Smooth muscle cell (in vitro differentiated cells): ENCODE data around the gene APBB2. TPM values are rescaled to one million over a fixed set of nuclear protein-coding genes. Genes with fewer than 3 reads are reported as not detected.
"Not testable (repeated sequence)": the region's sequence is repeated elsewhere in the genome, so short reads cannot be mapped to it uniquely, and the experiment has no call there.

Source experiments
- DNase-seq: peaks from one replicate; lab custom pipeline; 2025; ENCODE audit not compliant: unreplicated experiment; lab: John Stamatoyannopoulos, UW
- H2AFZ ChIP-seq: fragments of 200-600 bp; sonication (generic); 2 replicates; pipeline ENCODE4 v1.6.0; 2016; ENCODE audit warnings: antibody characterized with exemption, low read depth, mild to moderate bottlenecking
- H3F3A ChIP-seq: fragments of 200-600 bp; sonication (generic); 2 replicates; pipeline ENCODE4 v1.6.0; 2017; ENCODE audit warnings: antibody characterized with exemption, low read depth
- H3K27ac ChIP-seq: fragments of 200-600 bp; sonication (generic); 2 replicates; pipeline ENCODE4 v1.5.1; 2016; ENCODE audit warnings: low read depth, mild to moderate bottlenecking
- H3K27me3 ChIP-seq: fragments of 200-600 bp; sonication (generic); 2 replicates; pipeline ENCODE4 v1.6.1; 2016; ENCODE audit warnings: low read depth, mild to moderate bottlenecking
- H3K36me3 ChIP-seq: fragments of 200-600 bp; sonication (generic); 2 replicates; pipeline ENCODE4 v1.5.1; 2016; ENCODE audit warnings: low read depth
- H3K4me1 ChIP-seq: fragments of 200-600 bp; sonication (generic); 2 replicates; pipeline ENCODE4 v1.5.1; 2016; ENCODE audit warnings: low read depth
- H3K4me2 ChIP-seq: fragments of 200-600 bp; sonication (generic); 2 replicates; pipeline ENCODE4 v1.6.0; 2016; ENCODE audit warnings: mild to moderate bottlenecking
- H3K4me3 ChIP-seq: fragments of 200-600 bp; sonication (generic); 2 replicates; pipeline ENCODE4 v1.5.1; 2016; ENCODE audit warnings: mild to moderate bottlenecking
- H3K79me2 ChIP-seq: fragments of 200-600 bp; sonication (generic); 2 replicates; pipeline ENCODE4 v1.6.0; 2016; ENCODE audit warnings: low read depth, mild to moderate bottlenecking
- H3K9ac ChIP-seq: fragments of 200-600 bp; sonication (generic); 2 replicates; pipeline ENCODE4 v1.6.0; 2016; ENCODE audit warnings: low read depth
- H3K9me3 ChIP-seq: fragments of 200-600 bp; sonication (generic); replicated peaks from 2 replicates; pipeline ENCODE4 v1.5.1; 2016; ENCODE audit warnings: low read depth
- H4K20me1 ChIP-seq: fragments of 200-600 bp; sonication (generic); 2 replicates; pipeline ENCODE4 v1.6.0; 2016; ENCODE audit warnings: low read depth
- WGBS: methylation state at CpG from one replicate; pipeline ENCODE4 v1.1.7; 2016; ENCODE audit warnings: low lambda C conversion rate; 5-methylcytosine and 5-hydroxymethylcytosine counted together
- polyA plus RNA-seq: library from polyadenylated mRNA; unstranded; fragments of >200 nt; fragmentation: Nextera tagmentation; extraction: Ambion mirVana; gene quantifications from 2 replicates; pipeline ENCODE4 v1.2.1, GENCODE V29; 2016
- total RNA-seq: library from RNA; depleted of rRNA; stranded (reverse); fragments of >200 nt; gene quantifications from 2 replicates; pipeline ENCODE4 v1.2.3, GENCODE V29; 2014
- TF ChIP-seq, protein P1 (sequence below): fragments of 200-600 bp; sonication (generic); IDR thresholded peaks from 2 replicates; pipeline ENCODE4 v1.5.1; 2017; ENCODE audit warnings: borderline replicate concordance, mild to moderate bottlenecking, antibody characterized with exemption; ENCODE audit not compliant: insufficient read depth, poor library complexity, severe bottlenecking

The APBB2 gene
- total and polyA plus RNA-seq, 2 experiments from 2014 or later = 22.1 to 60.9 TPM

DNA sequence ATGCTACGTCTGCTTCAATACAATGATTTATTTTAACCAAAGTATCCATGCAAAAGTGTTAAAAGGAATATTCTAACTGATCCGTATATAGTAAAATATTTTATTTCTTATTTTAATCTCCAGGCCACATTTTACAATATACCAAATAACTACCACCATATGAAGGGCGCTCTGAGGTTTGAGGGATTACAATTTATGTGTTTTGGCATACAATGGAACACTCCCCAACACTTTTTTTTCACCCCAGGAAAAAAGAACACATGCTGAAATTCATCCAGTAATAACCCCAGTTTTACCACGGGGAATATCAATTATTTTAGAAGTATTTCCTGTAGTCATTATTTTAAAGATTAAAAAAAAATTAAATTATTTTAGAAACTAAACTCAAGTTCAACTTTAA is 65.4 kb downstream of the APBB2 start:
- Histone ChIP-seq H3K9ac (no peak overlapping the region), H3K4me2 (no peak overlapping the region), H3K4me3 (no peak overlapping the region), H4K20me1 (no peaks in the 10 kb centered on the region), H3K36me3 (no peaks in the 10 kb centered on the region), H3K4me1 (peaks cover 41% of the 10 kb centered on the region), H2AFZ (no peak overlapping the region), H3K79me2 (peaks cover 70% of the 10 kb centered on the region), H3K27me3 (no peaks in the 10 kb centered on the region), H3K9me3 (no peaks in the 10 kb centered on the region), H3K27ac (no peak overlapping the region), H3F3A (peaks cover 12% of the 10 kb centered on the region)
- TF ChIP-seq, protein P1, sequence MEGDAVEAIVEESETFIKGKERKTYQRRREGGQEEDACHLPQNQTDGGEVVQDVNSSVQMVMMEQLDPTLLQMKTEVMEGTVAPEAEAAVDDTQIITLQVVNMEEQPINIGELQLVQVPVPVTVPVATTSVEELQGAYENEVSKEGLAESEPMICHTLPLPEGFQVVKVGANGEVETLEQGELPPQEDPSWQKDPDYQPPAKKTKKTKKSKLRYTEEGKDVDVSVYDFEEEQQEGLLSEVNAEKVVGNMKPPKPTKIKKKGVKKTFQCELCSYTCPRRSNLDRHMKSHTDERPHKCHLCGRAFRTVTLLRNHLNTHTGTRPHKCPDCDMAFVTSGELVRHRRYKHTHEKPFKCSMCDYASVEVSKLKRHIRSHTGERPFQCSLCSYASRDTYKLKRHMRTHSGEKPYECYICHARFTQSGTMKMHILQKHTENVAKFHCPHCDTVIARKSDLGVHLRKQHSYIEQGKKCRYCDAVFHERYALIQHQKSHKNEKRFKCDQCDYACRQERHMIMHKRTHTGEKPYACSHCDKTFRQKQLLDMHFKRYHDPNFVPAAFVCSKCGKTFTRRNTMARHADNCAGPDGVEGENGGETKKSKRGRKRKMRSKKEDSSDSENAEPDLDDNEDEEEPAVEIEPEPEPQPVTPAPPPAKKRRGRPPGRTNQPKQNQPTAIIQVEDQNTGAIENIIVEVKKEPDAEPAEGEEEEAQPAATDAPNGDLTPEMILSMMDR = no peak
- 99% methylated on average over 4 of the region's 4 CpGs for WGBS
- DNase-seq = no peak

DNA sequence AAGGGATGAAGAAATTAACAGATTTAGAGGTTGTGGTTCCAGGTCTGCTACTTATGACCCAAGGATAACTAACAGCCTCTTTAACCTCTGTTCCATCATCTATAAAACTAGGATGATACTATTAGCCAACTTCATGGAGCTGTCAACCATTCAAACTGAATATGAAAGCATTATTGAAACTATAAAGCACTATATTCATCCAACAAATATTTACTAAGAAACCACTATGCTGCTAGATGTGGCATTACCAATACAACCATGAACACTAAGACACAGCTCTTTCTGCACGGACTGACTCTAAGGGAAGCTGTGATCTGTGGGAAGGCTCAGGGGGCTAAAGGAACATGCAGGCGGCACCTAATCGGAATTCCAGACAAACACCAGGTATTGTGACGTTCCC is 66.0 kb downstream of the APBB2 start:
- TF ChIP-seq, protein P1 = no peak
- no peaks in the 10 kb centered on the region for H4K20me1 ChIP-seq
- no peak for DNase-seq
- H2AFZ ChIP-seq = no peak overlapping the region
- peaks cover 15% of the 10 kb centered on the region for H3F3A ChIP-seq
- peaks cover 64% of the 10 kb centered on the region for H3K79me2 ChIP-seq
- no peaks in the 10 kb centered on the region for H3K36me3 ChIP-seq
- H3K9me3 ChIP-seq = no peaks in the 10 kb centered on the region
- H3K9ac ChIP-seq = no peak overlapping the region
- peaks cover 38% of the 10 kb centered on the region for H3K4me1 ChIP-seq
- H3K4me3 ChIP-seq = no peak overlapping the region
- peak overlapping the region; percentile 19 for H3K4me2 ChIP-seq
- no peaks in the 10 kb centered on the region for H3K27me3 ChIP-seq
- WGBS = 82% methylated on average over 4 of the region's 4 CpGs
- H3K27ac ChIP-seq = peak overlapping the region; percentile 97

- DNase-seq, H2AFZ ChIP-seq, H4K20me1 ChIP-seq, H3K9me3 ChIP-seq, H3K4me3 ChIP-seq, H3K27me3 ChIP-seq, H3K9ac ChIP-seq, H3K36me3 ChIP-seq: not testable (repeated sequence)
- peaks cover 42% of the 10 kb centered on the region for H3K4me1 ChIP-seq
- H3F3A ChIP-seq = peaks cover 20% of the 10 kb centered on the region
- 94% methylated on average over 3 of the region's 3 CpGs for WGBS
- peak overlapping the region; percentile 97 for H3K27ac ChIP-seq
- H3K4me2 ChIP-seq = peak overlapping the region; percentile 70
- peaks cover 56% of the 10 kb centered on the region for H3K79me2 ChIP-seq
Measured at GRCh38 chr4:41147570-41147969, 66.8 kb downstream of the APBB2 start.

GRCh38 chr4:41146716-41147506 is 67.4 kb downstream of the APBB2 start:
- Histone ChIP-seq H3K27me3 (no peaks in the 10 kb centered on the region), H3K4me2 (peak overlapping the region; percentile 70), H3K4me3 (peak overlapping the region; percentile 23), H2AFZ (no peak overlapping the region), H3F3A (peaks cover 26% of the 10 kb centered on the region), H3K79me2 (peaks cover 50% of the 10 kb centered on the region), H3K36me3 (no peaks in the 10 kb centered on the region), H3K9me3 (no peaks in the 10 kb centered on the region), H3K9ac (peak overlapping the region; percentile 60), H3K4me1 (peaks cover 47% of the 10 kb centered on the region), H4K20me1 (no peaks in the 10 kb centered on the region), H3K27ac (peak overlapping the region; percentile 97)
- no peak for DNase-seq
- TF ChIP-seq, protein P1 = no peak
- WGBS = 20% methylated on average over 14 of the region's 14 CpGs
